ENCODE measurements around the gene NTRK2. TPM values are rescaled to one million over a fixed set of nuclear protein-coding genes. Genes with fewer than 3 reads are reported as not detected.

NTRK2 gene
- polyA plus RNA-seq, 1 donor, result 1.2 TPM

DNA sequence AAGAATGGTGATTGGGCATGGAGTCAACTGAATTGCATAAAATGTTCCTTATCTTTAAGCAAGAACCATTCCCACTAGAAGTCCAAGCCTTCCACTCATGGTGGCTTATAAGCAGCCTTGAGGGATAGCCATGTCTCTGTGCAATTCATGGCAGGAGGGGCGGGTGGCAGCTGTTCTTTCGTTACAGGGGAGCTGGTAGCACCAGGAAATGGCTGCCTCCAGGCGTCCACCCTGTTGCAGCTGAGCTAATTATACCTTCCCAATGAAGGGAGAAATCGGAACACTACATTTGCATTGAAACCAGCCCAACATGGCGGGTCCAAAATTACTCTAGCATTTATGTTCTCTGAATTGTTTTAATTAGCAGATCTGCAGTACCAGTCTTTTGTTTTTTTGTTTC is 289.8 kb downstream of the NTRK2 start:
- Histone ChIP-seq H3K4me3 (ENCODE audit: low read length) (no peak overlapping the region), H3K27ac (ENCODE audit: low read length) (no peak overlapping the region), H3K4me1 (ENCODE audit: control insufficient read depth, insufficient read depth, low read length) (no peaks in the 10 kb centered on the region), H3K27me3 (ENCODE audit: control insufficient read depth, insufficient read depth, low read length) (peaks cover 14% of the 10 kb centered on the region), H3K9me3 (ENCODE audit: control insufficient read depth, low read depth, low read length) (no peaks in the 10 kb centered on the region), H3K36me3 (ENCODE audit: control insufficient read depth, insufficient read depth, low read length) (no peaks in the 10 kb centered on the region)
- no peak for DNase-seq
- no CpG with 5 or more reads among the region's 5 CpGs for WGBS (ENCODE audit: insufficient coverage, low lambda C conversion rate)

DNA sequence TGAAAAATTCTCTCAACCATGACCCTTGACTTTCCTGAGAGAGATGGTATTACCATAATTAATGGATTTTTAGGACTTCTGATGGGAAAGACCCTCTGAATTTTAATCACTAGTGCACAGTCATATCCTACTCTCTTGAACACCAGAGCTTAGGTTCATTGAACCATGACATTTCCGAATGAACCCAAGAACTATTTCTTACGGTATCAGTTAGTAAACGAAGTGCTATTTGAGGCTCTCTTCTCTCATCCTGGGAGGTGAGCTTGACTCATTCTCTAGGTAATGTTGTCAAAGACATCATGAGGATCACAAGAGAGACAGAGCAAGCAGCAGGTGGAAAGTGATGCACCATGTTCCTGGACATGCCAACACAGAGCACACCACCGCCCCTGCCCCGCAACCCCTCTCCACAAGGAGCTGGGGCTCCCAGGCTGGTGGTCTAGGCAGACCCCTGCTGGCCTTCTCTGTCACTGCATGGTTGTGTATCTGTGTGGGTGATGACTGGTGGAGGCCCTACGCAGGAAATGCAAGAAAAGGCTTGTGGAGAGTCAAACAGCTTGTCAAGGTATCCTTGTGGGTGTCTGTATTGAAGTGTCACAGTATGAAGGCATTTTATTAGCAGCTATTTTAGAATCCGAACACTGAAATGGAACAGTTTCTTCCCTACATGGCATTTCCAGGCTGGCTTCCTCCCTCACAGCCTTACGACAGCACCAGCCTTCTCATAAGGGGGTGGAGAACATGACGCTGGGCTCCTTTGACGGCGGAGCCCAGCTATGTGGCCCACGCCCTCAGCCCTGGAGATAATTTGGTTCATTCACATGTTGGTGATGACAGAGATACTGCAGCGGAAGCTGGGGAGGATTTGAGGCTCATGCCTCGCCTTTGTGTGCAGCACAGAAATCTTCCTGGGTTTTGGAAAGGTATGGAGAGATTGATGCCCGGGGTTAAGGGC is 297.6 kb downstream of the NTRK2 start:
- no peaks in the 10 kb centered on the region for H3K4me1 ChIP-seq (ENCODE audit: control insufficient read depth, insufficient read depth, low read length)
- H3K27me3 ChIP-seq (ENCODE audit: control insufficient read depth, insufficient read depth, low read length), result peaks cover 6% of the 10 kb centered on the region
- 80% methylated on average over 1 of the region's 15 CpGs for WGBS (ENCODE audit: insufficient coverage, low lambda C conversion rate)
- no peak overlapping the region for H3K27ac ChIP-seq (ENCODE audit: low read length)
- H3K4me3 ChIP-seq (ENCODE audit: low read length), result no peak overlapping the region
- no peaks in the 10 kb centered on the region for H3K9me3 ChIP-seq (ENCODE audit: control insufficient read depth, low read depth, low read length)
- no peaks in the 10 kb centered on the region for H3K36me3 ChIP-seq (ENCODE audit: control insufficient read depth, insufficient read depth, low read length)
- no peak for DNase-seq

DNA sequence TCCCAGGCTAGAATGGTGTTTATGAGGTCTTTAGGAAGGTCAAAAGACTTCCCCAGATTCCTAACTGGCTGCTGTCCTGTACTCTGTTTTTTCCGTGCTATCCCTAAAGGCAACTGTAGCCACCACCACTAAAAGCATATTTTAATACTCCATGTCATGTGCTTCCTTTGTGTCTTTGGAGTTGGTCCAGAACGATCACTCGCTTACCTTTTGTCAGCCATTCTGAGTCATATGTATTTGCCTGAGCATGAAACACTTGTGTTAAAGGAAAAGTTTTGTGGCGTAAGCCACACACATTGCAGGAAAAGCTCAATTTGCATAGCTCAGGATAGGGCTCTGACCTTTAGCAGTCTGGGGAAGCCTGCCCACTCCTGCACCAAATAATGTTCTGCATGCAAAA is 299.6 kb downstream of the NTRK2 start:
- H3K9me3 ChIP-seq (ENCODE audit: control insufficient read depth, low read depth, low read length), result no peaks in the 10 kb centered on the region
- H3K4me3 ChIP-seq (ENCODE audit: low read length), result no peak overlapping the region
- no CpG with 5 or more reads among the region's 4 CpGs for WGBS (ENCODE audit: insufficient coverage, low lambda C conversion rate)
- no peak overlapping the region for H3K27ac ChIP-seq (ENCODE audit: low read length)
- no peak for DNase-seq
- no peaks in the 10 kb centered on the region for H3K36me3 ChIP-seq (ENCODE audit: control insufficient read depth, insufficient read depth, low read length)
- no peaks in the 10 kb centered on the region for H3K4me1 ChIP-seq (ENCODE audit: control insufficient read depth, insufficient read depth, low read length)
- H3K27me3 ChIP-seq (ENCODE audit: control insufficient read depth, insufficient read depth, low read length), result peaks cover 3% of the 10 kb centered on the region

DNA sequence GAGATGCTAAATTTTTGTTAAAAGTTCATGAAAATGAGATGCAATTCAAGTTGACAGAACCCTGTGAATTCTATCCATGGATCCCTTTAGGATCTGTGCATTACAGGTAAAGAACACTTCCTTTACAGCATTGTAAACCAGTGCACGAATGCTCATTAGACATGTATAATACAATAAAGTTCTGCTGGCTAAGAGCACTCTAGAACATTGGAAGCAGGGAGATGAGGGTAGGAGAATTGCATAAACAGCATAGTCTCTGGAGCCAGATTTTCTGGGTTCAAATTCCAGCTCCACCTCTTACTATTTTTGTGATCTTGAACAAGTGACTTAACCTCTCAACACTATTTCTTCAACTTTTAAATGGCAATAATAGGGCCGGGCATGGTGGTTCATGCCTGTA is 300.2 kb downstream of the NTRK2 start:
- no peak overlapping the region for H3K27ac ChIP-seq (ENCODE audit: low read length)

DNA sequence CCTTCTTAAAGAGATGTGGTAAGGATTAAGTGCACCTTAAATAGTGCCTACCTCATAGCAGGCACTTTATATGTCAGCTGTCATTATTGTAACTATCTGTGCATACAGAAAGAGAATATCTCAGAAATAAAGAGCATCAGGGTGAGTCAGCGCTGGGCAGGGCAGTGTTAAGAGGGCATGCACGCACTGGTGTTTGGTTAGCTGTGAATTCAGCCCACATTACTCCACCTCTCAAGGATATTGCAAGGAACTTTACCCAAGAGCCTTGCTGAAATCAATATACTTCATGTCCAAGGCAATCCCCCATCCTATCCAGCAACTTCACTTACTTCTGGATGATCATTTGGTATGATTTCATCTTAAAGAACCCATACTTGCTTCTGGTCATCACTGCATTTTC is 300.9 kb downstream of the NTRK2 start:
- Histone ChIP-seq H3K36me3 (ENCODE audit: control insufficient read depth, insufficient read depth, low read length) (no peaks in the 10 kb centered on the region), H3K9me3 (ENCODE audit: control insufficient read depth, low read depth, low read length) (no peaks in the 10 kb centered on the region), H3K4me3 (ENCODE audit: low read length) (no peak overlapping the region), H3K27me3 (ENCODE audit: control insufficient read depth, insufficient read depth, low read length) (peaks cover 3% of the 10 kb centered on the region), H3K27ac (ENCODE audit: low read length) (no peak overlapping the region), H3K4me1 (ENCODE audit: control insufficient read depth, insufficient read depth, low read length) (no peaks in the 10 kb centered on the region)
- DNase-seq, result no peak
- no CpG with 5 or more reads among the region's 2 CpGs for WGBS (ENCODE audit: insufficient coverage, low lambda C conversion rate)

More for the DNA sequence above, 300.2 kb downstream of the NTRK2 start:
- no peaks in the 10 kb centered on the region for H3K36me3 ChIP-seq (ENCODE audit: control insufficient read depth, insufficient read depth, low read length)
- no peaks in the 10 kb centered on the region for H3K4me1 ChIP-seq (ENCODE audit: control insufficient read depth, insufficient read depth, low read length)
- H3K27me3 ChIP-seq (ENCODE audit: control insufficient read depth, insufficient read depth, low read length), result peaks cover 3% of the 10 kb centered on the region
- no peak overlapping the region for H3K4me3 ChIP-seq (ENCODE audit: low read length)
- 100% methylated on average over 2 of the region's 2 CpGs for WGBS (ENCODE audit: insufficient coverage, low lambda C conversion rate)
- no peak for DNase-seq
- H3K9me3 ChIP-seq (ENCODE audit: control insufficient read depth, low read depth, low read length), result no peaks in the 10 kb centered on the region

DNA sequence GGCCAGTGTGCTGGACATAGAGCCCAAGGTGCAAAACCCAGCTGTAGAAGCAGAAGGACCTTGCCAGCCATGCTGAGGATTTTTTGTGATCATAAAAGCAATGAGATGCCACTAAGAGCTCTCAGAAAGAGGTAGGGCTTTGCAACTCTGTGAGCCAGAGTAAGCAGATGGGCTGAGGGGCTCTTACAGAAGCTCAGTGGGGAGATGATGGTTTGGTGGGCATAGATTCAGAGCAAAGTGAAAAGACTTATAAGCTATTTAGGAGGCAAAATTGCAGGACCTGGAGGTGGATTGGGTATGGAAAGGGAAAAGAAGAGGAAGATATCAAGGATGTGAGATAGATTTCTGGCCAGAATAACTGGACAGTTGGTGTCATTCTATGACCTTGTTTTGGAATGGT is 302.0 kb downstream of the NTRK2 start:
- Histone ChIP-seq H3K27ac (ENCODE audit: low read length) (no peak overlapping the region), H3K4me3 (ENCODE audit: low read length) (no peak overlapping the region), H3K27me3 (ENCODE audit: control insufficient read depth, insufficient read depth, low read length) (peaks cover 3% of the 10 kb centered on the region), H3K36me3 (ENCODE audit: control insufficient read depth, insufficient read depth, low read length) (no peaks in the 10 kb centered on the region), H3K9me3 (ENCODE audit: control insufficient read depth, low read depth, low read length) (no peaks in the 10 kb centered on the region), H3K4me1 (ENCODE audit: control insufficient read depth, insufficient read depth, low read length) (no peaks in the 10 kb centered on the region)
- no peak for DNase-seq

DNA sequence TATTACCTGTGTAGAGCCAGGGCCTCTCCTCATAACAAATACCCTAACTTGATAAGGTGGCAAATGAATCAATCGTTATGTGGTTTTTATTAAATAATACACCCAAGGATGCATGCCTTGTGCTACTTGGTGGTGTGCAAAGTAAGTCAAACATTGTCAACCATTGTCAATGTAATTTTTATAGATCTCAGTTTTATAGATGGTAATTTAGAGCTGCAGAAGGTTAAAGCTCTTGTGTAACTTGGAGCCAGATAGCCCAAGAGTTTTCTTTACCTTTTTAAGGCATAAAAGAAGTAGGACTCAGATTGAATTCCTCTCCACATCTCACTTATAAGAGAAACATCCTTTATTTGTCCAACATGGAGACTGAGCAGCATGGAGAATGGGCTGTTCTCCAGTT is 304.7 kb downstream of the NTRK2 start:
- H3K9me3 ChIP-seq (ENCODE audit: control insufficient read depth, low read depth, low read length), result no peaks in the 10 kb centered on the region
- H3K4me1 ChIP-seq (ENCODE audit: control insufficient read depth, insufficient read depth, low read length), result no peaks in the 10 kb centered on the region
- no peak overlapping the region for H3K27ac ChIP-seq (ENCODE audit: low read length)
- no peak for DNase-seq
- no CpG with 5 or more reads among the region's 1 CpG for WGBS (ENCODE audit: insufficient coverage, low lambda C conversion rate)
- no peaks in the 10 kb centered on the region for H3K27me3 ChIP-seq (ENCODE audit: control insufficient read depth, insufficient read depth, low read length)
- H3K4me3 ChIP-seq (ENCODE audit: low read length), result no peak overlapping the region
- no peaks in the 10 kb centered on the region for H3K36me3 ChIP-seq (ENCODE audit: control insufficient read depth, insufficient read depth, low read length)

DNA sequence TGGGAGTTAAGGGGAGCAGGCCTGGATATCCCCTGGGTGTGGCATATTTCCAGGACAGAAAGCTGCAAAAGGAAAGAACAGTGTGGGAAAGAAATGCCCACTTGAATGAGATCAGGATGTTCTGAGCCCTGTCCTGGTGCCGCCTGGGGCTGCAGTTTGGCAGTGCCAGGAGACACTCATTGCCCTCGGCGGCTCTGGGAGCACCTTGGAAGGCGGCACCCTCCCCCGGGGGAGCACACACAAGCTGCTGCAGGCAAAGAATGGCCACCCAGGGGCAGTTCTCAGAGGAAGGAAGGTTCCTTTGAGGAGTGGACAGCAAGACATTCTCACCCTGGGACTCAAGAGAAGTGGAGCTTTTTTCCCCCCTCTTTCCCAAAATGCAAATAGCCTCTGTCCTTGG is 305.3 kb downstream of the NTRK2 start:
- no peak overlapping the region for H3K27ac ChIP-seq (ENCODE audit: low read length)
- no peak overlapping the region for H3K4me3 ChIP-seq (ENCODE audit: low read length)
- no CpG with 5 or more reads among the region's 5 CpGs for WGBS (ENCODE audit: insufficient coverage, low lambda C conversion rate)
- no peaks in the 10 kb centered on the region for H3K36me3 ChIP-seq (ENCODE audit: control insufficient read depth, insufficient read depth, low read length)
- H3K4me1 ChIP-seq (ENCODE audit: control insufficient read depth, insufficient read depth, low read length), result no peaks in the 10 kb centered on the region
- H3K9me3 ChIP-seq (ENCODE audit: control insufficient read depth, low read depth, low read length), result no peaks in the 10 kb centered on the region
- H3K27me3 ChIP-seq (ENCODE audit: control insufficient read depth, insufficient read depth, low read length), result no peaks in the 10 kb centered on the region
- DNase-seq, result no peak

DNA sequence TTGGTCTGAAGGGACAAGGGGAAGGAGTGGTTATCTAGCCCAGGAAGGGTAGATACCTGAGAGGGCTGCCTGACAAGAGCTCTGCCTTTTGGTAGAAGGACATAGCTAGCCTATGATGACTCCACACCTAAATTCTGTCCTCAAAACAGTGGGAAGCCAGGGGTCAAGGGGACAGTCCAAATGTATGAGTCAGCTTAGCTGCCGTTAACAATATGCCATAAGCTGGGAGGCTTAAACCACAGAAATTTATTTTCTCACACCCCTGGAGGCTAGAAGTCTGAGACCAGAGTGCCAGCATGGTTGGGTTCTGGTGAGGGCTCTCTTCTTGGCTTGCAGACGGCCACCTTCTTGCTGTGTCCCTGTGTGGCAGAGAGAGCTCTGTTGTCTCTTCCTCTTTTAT is 306.4 kb downstream of the NTRK2 start:
- Histone ChIP-seq H3K36me3 (ENCODE audit: control insufficient read depth, insufficient read depth, low read length) (no peaks in the 10 kb centered on the region), H3K9me3 (ENCODE audit: control insufficient read depth, low read depth, low read length) (no peaks in the 10 kb centered on the region), H3K27me3 (ENCODE audit: control insufficient read depth, insufficient read depth, low read length) (no peaks in the 10 kb centered on the region), H3K4me3 (ENCODE audit: low read length) (no peak overlapping the region), H3K27ac (ENCODE audit: low read length) (no peak overlapping the region), H3K4me1 (ENCODE audit: control insufficient read depth, insufficient read depth, low read length) (no peaks in the 10 kb centered on the region)
- WGBS (ENCODE audit: insufficient coverage, low lambda C conversion rate), result no CpG with 5 or more reads among the region's 2 CpGs
- DNase-seq, result no peak

DNA sequence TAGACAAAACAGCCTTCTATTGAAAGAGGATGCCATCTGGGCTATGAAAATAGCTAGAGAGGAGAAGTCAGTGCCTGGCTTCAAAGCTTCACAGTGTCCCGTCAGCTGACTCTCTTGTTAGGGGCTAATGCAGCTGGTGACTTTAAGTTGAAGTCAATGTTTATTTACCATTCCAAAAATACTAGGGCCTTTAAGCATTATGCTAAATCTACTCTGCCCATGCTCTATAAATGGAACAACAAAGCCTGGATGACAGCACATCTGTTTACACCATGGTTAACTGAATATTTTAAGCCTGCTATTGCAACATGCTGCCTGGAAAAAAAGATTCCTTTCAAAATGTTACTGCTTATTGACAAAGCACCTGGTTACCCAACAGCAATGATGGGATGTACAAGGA is 309.1 kb downstream of the NTRK2 start:
- DNase-seq, result no peak
- Histone ChIP-seq H3K27ac (ENCODE audit: low read length) (no peak overlapping the region), H3K4me3 (ENCODE audit: low read length) (no peak overlapping the region), H3K36me3 (ENCODE audit: control insufficient read depth, insufficient read depth, low read length) (no peaks in the 10 kb centered on the region), H3K27me3 (ENCODE audit: control insufficient read depth, insufficient read depth, low read length) (no peaks in the 10 kb centered on the region), H3K9me3 (ENCODE audit: control insufficient read depth, low read depth, low read length) (no peaks in the 10 kb centered on the region), H3K4me1 (ENCODE audit: control insufficient read depth, insufficient read depth, low read length) (no peaks in the 10 kb centered on the region)
- no CpG with 5 or more reads among the region's 1 CpG for WGBS (ENCODE audit: insufficient coverage, low lambda C conversion rate)

DNA sequence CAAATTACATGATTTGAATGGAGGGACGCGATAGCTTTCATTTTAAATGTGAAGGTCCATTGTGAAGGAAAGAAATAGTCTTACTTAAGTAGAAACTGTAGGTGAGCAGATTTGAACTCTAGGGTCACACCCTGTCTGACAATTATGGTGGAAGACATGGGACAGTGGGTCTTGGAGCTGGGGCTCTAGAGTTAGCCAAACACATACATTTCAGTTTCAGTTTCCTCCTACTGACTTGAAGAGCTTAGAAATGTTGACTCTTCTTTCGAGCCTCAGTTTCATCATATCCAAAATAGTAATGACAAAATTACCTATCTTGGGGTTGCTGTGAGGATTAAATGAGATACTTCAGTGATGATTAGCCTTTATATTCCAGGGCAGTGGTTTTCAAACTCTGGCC is 314.2 kb downstream of the NTRK2 start:
- no peak for DNase-seq
- no CpG with 5 or more reads among the region's 3 CpGs for WGBS (ENCODE audit: insufficient coverage, low lambda C conversion rate)
- Histone ChIP-seq H3K36me3 (ENCODE audit: control insufficient read depth, insufficient read depth, low read length) (no peaks in the 10 kb centered on the region), H3K9me3 (ENCODE audit: control insufficient read depth, low read depth, low read length) (no peaks in the 10 kb centered on the region), H3K4me3 (ENCODE audit: low read length) (no peak overlapping the region), H3K27me3 (ENCODE audit: control insufficient read depth, insufficient read depth, low read length) (peaks cover 2% of the 10 kb centered on the region), H3K4me1 (ENCODE audit: control insufficient read depth, insufficient read depth, low read length) (no peaks in the 10 kb centered on the region), H3K27ac (ENCODE audit: low read length) (no peak overlapping the region)
